ENCODE results near the gene ITGB1BP2. TPM values are rescaled to one million over a fixed set of nuclear protein-coding genes. Genes with fewer than 3 reads are reported as not detected.

ITGB1BP2 gene
- total and polyA plus RNA-seq, 2 of the 13 experiments (the other 11 are each of a cell fraction or from before 2014, with no cell fraction given) = 0.90 to 2.2 TPM

GRCh38 chrX:71304561-71304960 is 3.0 kb downstream of the ITGB1BP2 start (continued):
- TF ChIP-seq NCOR1 (IDR thresholded peaks at IDR 0.05; ENCODE audit: borderline replicate concordance, low read length) (no peak), KDM5B (CRISPR knock-in tag; IDR thresholded peaks at IDR 0.05; ENCODE audit: borderline replicate concordance) (no peak), MAX (IDR thresholded peaks at IDR 0.05) (no peak)

GRCh38 chrX:71315917-71316316 is 14.4 kb downstream of the ITGB1BP2 start:
- Histone ChIP-seq H3K9me3 (ENCODE audit: low read length) (no peaks in the 10 kb centered on the region), H3K4me2 (ENCODE audit: low read depth, low read length) (no peak overlapping the region), H3K4me1 (ENCODE audit: insufficient read depth, low read length) (no peaks in the 10 kb centered on the region), H3K27ac (ENCODE audit: extremely low read length, insufficient read depth, low read length) (no peak overlapping the region), H3K4me3 (replicated peaks in 1 of 3; ENCODE audit: insufficient read depth in 1 of 3, low read depth in 2 of 3, low read length in 3 of 3) (no peak overlapping the region), H3K27me3 (ENCODE audit: control insufficient read depth in 1 of 2, insufficient read depth in 2 of 2, low read length in 2 of 2) (no peaks in the 10 kb centered on the region), H4K20me1 (ENCODE audit: insufficient read depth, low read length) (no peaks in the 10 kb centered on the region), H3K36me3 (replicated peaks in 1 of 2; ENCODE audit: control insufficient read depth in 1 of 2, insufficient read depth in 2 of 2, low read length in 2 of 2) (no peaks in the 10 kb centered on the region), H3K79me2 (ENCODE audit: insufficient read depth, low read length) (no peaks in the 10 kb centered on the region), H2AFZ (ENCODE audit: low read length) (no peak overlapping the region), H3K9ac (ENCODE audit: insufficient read depth, low read depth, low read length) (no peak overlapping the region)
- DNase-seq (ENCODE audit: low spot score) (no peak), FAIRE-seq (no peak), ATAC-seq (no peak)
- POLR2A ChIA-PET = no interaction called here
- in situ Hi-C loops (cut with HindIII; ENCODE audit: extremely low pct_ligation_motif_present, low pct_unique_long_range_greater_than_20kb) = no loop called here
- intact Hi-C loops (cut with micrococcal nuclease; ENCODE audit: unreplicated experiment) = no loop called here
- BruUV-seq (replicated peaks) = no TSS peak
- CTCF ChIA-PET (ENCODE audit: low intra/inter-chr PET ratio, low total read pairs) = no interaction called here
- WGBS (ENCODE audit: low lambda C conversion rate) = 93% methylated on average over 7 of the region's 7 CpGs
- TF ChIP-seq TBX2 (CRISPR knock-in tag; IDR thresholded peaks at IDR 0.05; ENCODE audit: borderline replicate concordance) (no peak), EP300 (IDR thresholded peaks at IDR 0.05; ENCODE audit: low read depth in 2 of 2, low read length in 2 of 2) (no peak), EP300 (CRISPR knock-in tag; IDR thresholded peaks at IDR 0.05; ENCODE audit: borderline replicate concordance) (no peak), ZHX2 (IDR thresholded peaks at IDR 0.05; ENCODE audit: low read depth) (no peak), ZHX2 (CRISPR knock-in tag; IDR thresholded peaks at IDR 0.05; ENCODE audit: borderline replicate concordance) (no peak), ZNF607 (CRISPR knock-in tag; IDR thresholded peaks at IDR 0.05; ENCODE audit: borderline replicate concordance) (no peak), ZSCAN25 (CRISPR knock-in tag; IDR thresholded peaks at IDR 0.05) (no peak)
- TF ChIP-seq, protein P1, sequence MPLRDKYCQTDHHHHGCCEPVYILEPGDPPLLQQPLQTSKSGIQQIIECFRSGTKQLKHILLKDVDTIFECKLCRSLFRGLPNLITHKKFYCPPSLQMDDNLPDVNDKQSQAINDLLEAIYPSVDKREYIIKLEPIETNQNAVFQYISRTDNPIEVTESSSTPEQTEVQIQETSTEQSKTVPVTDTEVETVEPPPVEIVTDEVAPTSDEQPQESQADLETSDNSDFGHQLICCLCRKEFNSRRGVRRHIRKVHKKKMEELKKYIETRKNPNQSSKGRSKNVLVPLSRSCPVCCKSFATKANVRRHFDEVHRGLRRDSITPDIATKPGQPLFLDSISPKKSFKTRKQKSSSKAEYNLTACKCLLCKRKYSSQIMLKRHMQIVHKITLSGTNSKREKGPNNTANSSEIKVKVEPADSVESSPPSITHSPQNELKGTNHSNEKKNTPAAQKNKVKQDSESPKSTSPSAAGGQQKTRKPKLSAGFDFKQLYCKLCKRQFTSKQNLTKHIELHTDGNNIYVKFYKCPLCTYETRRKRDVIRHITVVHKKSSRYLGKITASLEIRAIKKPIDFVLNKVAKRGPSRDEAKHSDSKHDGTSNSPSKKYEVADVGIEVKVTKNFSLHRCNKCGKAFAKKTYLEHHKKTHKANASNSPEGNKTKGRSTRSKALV (CRISPR knock-in tag; IDR thresholded peaks at IDR 0.05) = no peak
- TF ChIP-seq, protein P2, sequence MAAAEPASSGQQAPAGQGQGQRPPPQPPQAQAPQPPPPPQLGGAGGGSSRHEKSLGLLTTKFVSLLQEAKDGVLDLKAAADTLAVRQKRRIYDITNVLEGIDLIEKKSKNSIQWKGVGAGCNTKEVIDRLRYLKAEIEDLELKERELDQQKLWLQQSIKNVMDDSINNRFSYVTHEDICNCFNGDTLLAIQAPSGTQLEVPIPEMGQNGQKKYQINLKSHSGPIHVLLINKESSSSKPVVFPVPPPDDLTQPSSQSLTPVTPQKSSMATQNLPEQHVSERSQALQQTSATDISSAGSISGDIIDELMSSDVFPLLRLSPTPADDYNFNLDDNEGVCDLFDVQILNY (CRISPR knock-in tag; conservative IDR thresholded peaks at IDR 0.05) = no peak
